ENCODE data around the gene ARHGEF19. TPM values are rescaled to one million over a fixed set of nuclear protein-coding genes. Genes with fewer than 3 reads are reported as not detected.
"Not testable (repeated sequence)": the region's sequence is repeated elsewhere in the genome, so short reads cannot be mapped to it uniquely, and the experiment has no call there.

Gene ARHGEF19
- total RNA-seq, 2 donors from 2014 or later = 1.5 to 4.8 TPM

DNA sequence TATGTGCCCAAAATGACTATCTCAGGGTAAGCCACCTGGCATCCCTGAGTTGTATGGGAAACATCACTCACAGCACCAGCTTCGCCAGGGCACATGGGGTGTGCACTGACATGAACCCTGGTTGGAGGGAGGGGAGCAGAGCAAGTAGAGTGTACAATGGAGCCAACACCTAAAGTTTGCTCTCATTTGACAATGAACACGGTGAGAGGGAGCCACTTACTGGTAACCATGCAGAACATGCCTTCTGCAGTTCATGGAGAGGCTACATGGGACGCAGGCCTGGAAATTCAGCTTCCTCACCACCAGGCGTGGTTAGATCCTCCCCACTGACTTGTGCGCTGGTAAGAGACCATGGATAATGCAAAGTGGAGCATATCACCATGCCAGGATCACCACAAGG lies 34.5 kb upstream of the ARHGEF19 start:
- TF ChIP-seq, protein P1, sequence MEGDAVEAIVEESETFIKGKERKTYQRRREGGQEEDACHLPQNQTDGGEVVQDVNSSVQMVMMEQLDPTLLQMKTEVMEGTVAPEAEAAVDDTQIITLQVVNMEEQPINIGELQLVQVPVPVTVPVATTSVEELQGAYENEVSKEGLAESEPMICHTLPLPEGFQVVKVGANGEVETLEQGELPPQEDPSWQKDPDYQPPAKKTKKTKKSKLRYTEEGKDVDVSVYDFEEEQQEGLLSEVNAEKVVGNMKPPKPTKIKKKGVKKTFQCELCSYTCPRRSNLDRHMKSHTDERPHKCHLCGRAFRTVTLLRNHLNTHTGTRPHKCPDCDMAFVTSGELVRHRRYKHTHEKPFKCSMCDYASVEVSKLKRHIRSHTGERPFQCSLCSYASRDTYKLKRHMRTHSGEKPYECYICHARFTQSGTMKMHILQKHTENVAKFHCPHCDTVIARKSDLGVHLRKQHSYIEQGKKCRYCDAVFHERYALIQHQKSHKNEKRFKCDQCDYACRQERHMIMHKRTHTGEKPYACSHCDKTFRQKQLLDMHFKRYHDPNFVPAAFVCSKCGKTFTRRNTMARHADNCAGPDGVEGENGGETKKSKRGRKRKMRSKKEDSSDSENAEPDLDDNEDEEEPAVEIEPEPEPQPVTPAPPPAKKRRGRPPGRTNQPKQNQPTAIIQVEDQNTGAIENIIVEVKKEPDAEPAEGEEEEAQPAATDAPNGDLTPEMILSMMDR (IDR thresholded peaks at IDR 0.05) = peak in 1 of 2 donors; percentile 22

DNA sequence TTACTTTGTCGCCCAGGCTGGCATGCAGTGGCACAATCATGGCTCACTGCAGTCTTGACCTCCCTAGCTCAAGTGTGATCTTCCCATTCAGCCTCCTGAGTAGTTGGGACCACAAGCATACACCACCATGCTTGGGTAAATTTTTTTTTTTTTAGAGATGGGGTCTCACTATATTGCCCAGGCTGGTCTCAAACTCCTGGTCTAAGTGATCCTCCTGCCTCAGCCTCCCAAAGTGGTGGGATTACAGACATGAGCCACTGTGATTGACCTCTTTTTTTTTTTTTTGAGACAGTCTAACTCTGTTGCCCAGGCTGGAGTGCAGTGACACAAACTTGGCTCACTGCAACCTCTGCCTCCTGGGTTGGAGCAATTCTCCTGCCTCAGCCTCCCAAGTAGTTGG lies 33.8 kb upstream of the ARHGEF19 start:
- not testable (repeated sequence) for H3K9me3 ChIP-seq; H3K4me3 ChIP-seq; DNase-seq (ENCODE audit: low spot score); H3K27me3 ChIP-seq
- Histone ChIP-seq H3K36me3 (peaks cover 13% of the 10 kb centered on the region), H3K27ac (peak overlapping the region; percentile 17 to 81), H3K4me1 (peaks cover 0 to 60% of the 10 kb centered on the region in 2 donors)

More for the DNA sequence above, 34.5 kb upstream of the ARHGEF19 start:
- peak overlapping the region; percentile 81 to 85 for H3K27ac ChIP-seq
- no peaks in the 10 kb centered on the region for H3K27me3 ChIP-seq
- H3K36me3 ChIP-seq = peaks cover 19% of the 10 kb centered on the region
- peaks cover 0 to 62% of the 10 kb centered on the region in 2 donors for H3K4me1 ChIP-seq
- H3K4me3 ChIP-seq = no peak overlapping the region
- H3K9me3 ChIP-seq = no peaks in the 10 kb centered on the region
- no peak for DNase-seq (ENCODE audit: low spot score)

DNA sequence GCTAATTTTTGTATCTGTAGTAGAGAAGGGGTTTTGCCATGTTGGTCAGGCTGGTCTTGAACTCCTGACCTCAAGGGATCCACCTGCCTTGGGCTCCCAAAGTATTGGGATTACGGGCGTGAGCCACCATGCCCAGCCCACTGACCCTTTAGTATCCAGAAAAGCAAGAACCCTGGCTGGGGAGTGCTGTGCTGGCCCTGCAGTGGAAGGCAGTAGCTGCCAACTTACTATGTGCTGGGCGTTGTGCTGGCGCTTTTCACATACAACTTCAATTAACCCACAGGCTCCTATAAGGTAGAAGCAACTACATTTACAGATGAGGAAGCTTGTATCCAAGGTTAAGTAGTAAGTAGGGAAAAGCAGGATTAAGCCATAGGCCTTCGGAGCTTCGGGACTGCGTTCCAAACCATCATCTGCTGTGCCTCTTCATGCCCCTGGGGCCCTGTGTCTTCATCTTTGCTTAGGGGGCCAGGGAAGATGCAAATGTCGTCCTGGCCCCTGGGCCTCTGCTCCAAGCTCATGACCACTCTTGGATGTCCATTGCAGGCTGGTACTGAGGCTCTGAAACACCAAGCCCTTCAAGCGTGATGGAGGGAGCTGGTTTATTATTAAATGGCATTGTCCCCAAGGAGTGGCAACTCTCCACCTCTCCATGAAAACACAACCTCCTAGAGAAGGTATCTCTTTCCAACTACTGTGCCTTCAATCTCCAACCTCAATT lies 33.2 kb upstream of the ARHGEF19 start:
- DNase-seq (ENCODE audit: low spot score) = no peak
- no peaks in the 10 kb centered on the region for H3K27me3 ChIP-seq
- TF ChIP-seq, protein P1 (IDR thresholded peaks at IDR 0.05) = no peak
- H3K36me3 ChIP-seq = peaks cover 7% of the 10 kb centered on the region
- H3K9me3 ChIP-seq = no peaks in the 10 kb centered on the region
- peak overlapping the region in 1 of 2 donors; percentile 17 for H3K27ac ChIP-seq
- no peak overlapping the region for H3K4me3 ChIP-seq
- peaks cover 0 to 54% of the 10 kb centered on the region in 2 donors for H3K4me1 ChIP-seq

DNA sequence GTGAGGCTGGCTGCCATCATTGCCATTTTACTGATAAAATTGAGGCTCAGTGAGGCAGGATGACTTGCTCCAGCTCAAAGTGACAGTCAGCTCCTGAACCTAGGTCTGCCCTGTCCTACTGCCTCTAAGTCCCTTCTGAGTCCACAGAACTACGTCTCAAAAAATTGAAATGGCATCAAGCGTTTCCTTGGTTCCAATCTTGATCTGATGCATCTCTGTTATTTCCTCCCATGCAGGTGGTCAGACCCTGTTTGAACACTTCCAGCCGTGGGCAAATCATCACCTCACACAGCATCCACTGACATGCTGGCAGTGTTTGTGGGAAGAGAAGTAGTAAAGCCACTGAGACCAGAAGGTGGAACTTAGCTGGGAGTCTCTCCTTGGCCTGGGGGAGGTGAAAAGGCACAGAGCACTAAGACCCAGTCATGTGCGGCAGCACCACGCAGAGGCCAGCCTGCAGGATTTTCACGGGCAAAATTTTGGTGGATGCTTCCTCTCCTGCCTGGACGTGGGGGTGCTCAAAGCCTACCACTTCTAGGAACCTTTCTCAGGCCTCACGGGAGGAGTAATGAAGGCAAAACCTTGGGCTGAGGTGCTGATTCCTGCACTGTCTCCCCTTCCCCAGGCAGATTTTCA lies 32.3 kb upstream of the ARHGEF19 start:
- Histone ChIP-seq H3K4me3 (no peak overlapping the region), H3K27me3 (no peaks in the 10 kb centered on the region), H3K4me1 (peaks cover 0 to 45% of the 10 kb centered on the region in 2 donors), H3K36me3 (peaks cover 7% of the 10 kb centered on the region), H3K9me3 (no peaks in the 10 kb centered on the region), H3K27ac (no peak overlapping the region)
- TF ChIP-seq, protein P1 (IDR thresholded peaks at IDR 0.05) = no peak
- no peak for DNase-seq (ENCODE audit: low spot score)

DNA sequence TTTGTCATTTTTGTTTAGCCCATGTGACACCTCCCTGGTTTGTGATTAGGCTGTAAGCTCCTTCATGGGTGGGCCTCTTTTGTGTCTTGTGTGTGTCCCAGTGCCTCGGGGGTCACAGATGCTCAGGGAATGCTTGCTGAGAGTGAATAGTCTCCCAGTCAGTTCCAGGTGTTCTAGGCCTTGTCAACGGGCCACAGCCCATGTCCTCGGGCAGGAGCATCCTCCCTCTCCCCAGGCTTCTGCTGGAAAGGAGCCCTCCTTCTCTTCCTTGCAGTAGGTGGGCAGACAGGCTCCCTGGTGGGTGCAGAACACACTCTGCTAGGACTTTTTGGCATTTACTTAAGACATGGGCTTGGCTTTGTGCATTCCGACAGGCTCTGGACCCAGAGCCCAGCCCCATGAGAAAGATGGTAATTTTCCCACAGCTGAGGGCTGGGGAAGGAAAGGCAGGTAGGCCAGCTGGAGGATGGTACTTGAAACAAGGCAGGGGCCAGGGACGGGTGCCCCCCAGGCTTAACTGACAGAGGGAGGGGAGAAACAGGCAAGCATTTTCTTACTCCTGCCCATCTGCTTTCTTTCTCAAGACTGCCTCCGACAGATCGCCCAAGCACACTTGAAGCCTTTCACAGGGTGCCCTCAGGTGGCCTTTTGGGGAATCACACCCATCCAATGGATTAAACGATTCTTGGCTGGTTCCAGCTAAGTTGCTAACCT lies 31.6 kb upstream of the ARHGEF19 start:
- TF ChIP-seq, protein P1 (IDR thresholded peaks at IDR 0.05) = peak; percentile 73 to 88
- peaks cover 0 to 39% of the 10 kb centered on the region in 2 donors for H3K4me1 ChIP-seq

DNA sequence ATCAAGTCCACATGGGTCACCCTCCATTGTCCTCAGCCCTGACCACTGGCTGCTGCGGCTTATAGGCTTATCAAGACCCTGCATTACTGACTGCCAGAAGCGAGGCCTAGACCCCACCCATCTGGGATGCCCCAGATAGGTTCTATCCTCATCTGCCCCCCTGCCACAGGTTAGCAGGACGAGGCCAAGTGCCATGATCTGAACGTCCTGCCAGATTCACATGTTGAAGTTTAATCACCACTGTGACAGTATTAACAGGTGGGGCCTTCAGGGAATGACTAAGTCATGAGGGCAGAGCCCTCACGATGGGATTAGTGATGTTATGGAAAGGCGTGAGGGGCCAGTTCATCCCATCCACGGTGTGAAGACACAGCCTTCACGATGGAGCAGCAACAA lies 30.8 kb upstream of the ARHGEF19 start:
- TF ChIP-seq, protein P1 (IDR thresholded peaks at IDR 0.05) = no peak
- Histone ChIP-seq H3K4me1 (peaks cover 0 to 30% of the 10 kb centered on the region in 2 donors), H3K27me3 (no peaks in the 10 kb centered on the region), H3K27ac (no peak overlapping the region), H3K4me3 (no peak overlapping the region), H3K9me3 (no peaks in the 10 kb centered on the region), H3K36me3 (peaks cover 7% of the 10 kb centered on the region)
- DNase-seq (ENCODE audit: low spot score) = no peak

More for the DNA sequence above, 31.6 kb upstream of the ARHGEF19 start:
- Histone ChIP-seq H3K9me3 (no peaks in the 10 kb centered on the region), H3K4me3 (no peak overlapping the region), H3K27ac (peak overlapping the region in 1 of 2 donors; percentile 52), H3K36me3 (peaks cover 7% of the 10 kb centered on the region), H3K27me3 (no peaks in the 10 kb centered on the region)
- peak; percentile 94 for DNase-seq (ENCODE audit: low spot score)

Data from right atrium auricular region (tissue), 2 donors.